K562 (cell line): Measurements from ENCODE around the gene ARFGEF3. TPM values are rescaled to one million over a fixed set of nuclear protein-coding genes. Genes with fewer than 3 reads are reported as not detected.

ENCODE experiments used
- BMI1 ChIP-seq: fragments of 150-350 bp; IDR thresholded peaks from 2 replicates; pipeline ENCODE4 v1.6.1; 2014; ENCODE audit warnings: low read length
- CREM ChIP-seq: IDR thresholded peaks from 2 replicates; pipeline ENCODE4 v1.6.1; 2014; ENCODE audit warnings: antibody characterized with exemption, low read depth
- CTBP1 ChIP-seq: fragments of 450-650 bp; IDR thresholded peaks from 2 replicates; pipeline ENCODE4 v1.6.1; 2016; ENCODE audit warnings: borderline replicate concordance
- CXXC5 ChIP-seq: fragments of 250-450 bp; sonication (Bioruptor Pico); IDR thresholded peaks from 2 replicates; pipeline ENCODE4 v1.8.0; 2022; ENCODE audit warnings: inconsistent platforms, mild to moderate bottlenecking, moderate library complexity
- FOSL1 ChIP-seq: fragments of 200-800 bp; sonication (Bioruptor generic); conservative IDR thresholded peaks from 2 replicates; pipeline ENCODE4 v1.6.1; 2016; ENCODE audit warnings: missing genetic modification characterization, missing compliant biosample characterization
- LCOR ChIP-seq: sonication (generic); formaldehyde crosslinking; IDR thresholded peaks from 2 replicates; pipeline ENCODE4 v1.8.0; 2022; ENCODE audit warnings: mild to moderate bottlenecking, missing genetic modification reagents
- NCOA1 ChIP-seq: fragments of 450-650 bp; IDR thresholded peaks from 2 replicates; pipeline ENCODE4 v1.6.1; 2016; ENCODE audit warnings: low read depth
- NFIX ChIP-seq: fragments of 250-450 bp; sonication (Bioruptor Pico); IDR thresholded peaks from 2 replicates; pipeline ENCODE4 v1.4.0; 2020; ENCODE audit warnings: low read depth, mild to moderate bottlenecking, moderate library complexity
- RBM22 ChIP-seq: fragments of 200-400 bp; formaldehyde crosslinking; IDR thresholded peaks from 2 replicates; pipeline ENCODE4 v1.6.1; 2018; ENCODE audit warnings: low read length, low read depth; ENCODE audit not compliant: poor library complexity, severe bottlenecking
- SMC3 ChIP-seq: conservative IDR thresholded peaks from 2 replicates; pipeline ENCODE4 v1.6.1; 2011; ENCODE audit warnings: low read depth, low read length, improper control_type of control experiment; ENCODE audit not compliant: insufficient read depth
- SPI1 ChIP-seq: IDR thresholded peaks from 2 replicates; pipeline ENCODE4 v1.6.1; 2011; ENCODE audit warnings: low read depth, low read length, control low read depth, borderline replicate concordance
- ZNF140 ChIP-seq: fragments of 250-450 bp; sonication (Bioruptor Pico); IDR thresholded peaks from 2 replicates; pipeline ENCODE4 v1.8.0; 2021; ENCODE audit warnings: moderate library complexity, mild to moderate bottlenecking, inconsistent platforms
- ZNF311 ChIP-seq: fragments of 250-450 bp; sonication (Bioruptor Pico); IDR thresholded peaks from 2 replicates; pipeline ENCODE4 v1.4.0; 2020; ENCODE audit warnings: mild to moderate bottlenecking, moderate library complexity
- ZNF347 ChIP-seq: fragments of 450-650 bp; formaldehyde crosslinking; IDR thresholded peaks from 2 replicates; pipeline ENCODE4 v1.4.0; 2020; ENCODE audit warnings: low read depth, mild to moderate bottlenecking, moderate library complexity
- ZNF444 ChIP-seq: fragments of 250-450 bp; sonication (Bioruptor Pico); IDR thresholded peaks from 2 replicates; pipeline ENCODE4 v1.4.0; 2020; ENCODE audit warnings: mild to moderate bottlenecking, moderate library complexity
- polyA plus RNA-seq, 8 experiments: library from polyadenylated mRNA; depleted of rRNA in 4 of 8; stranded (reverse) in 5 of 8; unstranded in 3 of 8; fragments of >200 nt; fragmentation: Nextera tagmentation in 2 of 8; fragmentation: Illumina TruSeq in 1 of 8; extraction: Ambion mirVana in 2 of 8; extraction: Trizol in 1 of 8; gene quantifications; 2 replicates each; pipeline versions ENCODE4 v1.2.1 to v1.2.3, GENCODE V29; 2011 to 2014; ENCODE audit warnings: inconsistent platforms in 1 of 8, missing spikeins in 1 of 8
- total RNA-seq, 7 experiments: library from RNA; depleted of rRNA in 6 of 7; stranded (reverse); fragments of >200 nt in 6 of 7; fragmentation: Illumina TruSeq in 2 of 7; extraction: Trizol in 2 of 7; gene quantifications; 2 replicates each; pipeline versions ENCODE4 v1.2.1 to v1.2.3, GENCODE V29; 2011 to 2021; ENCODE audit warnings: low replicate concordance in 1 of 7
- TF ChIP-seq, protein P1 (sequence below): fragments of 450-650 bp; formaldehyde crosslinking; IDR thresholded peaks from 2 replicates; pipeline ENCODE4 v1.4.0; 2022; ENCODE audit warnings: mild to moderate bottlenecking, moderate library complexity
- TF ChIP-seq, protein P2 (sequence below), 2 experiments: IDR thresholded peaks; 2 replicates each; pipeline ENCODE4 v1.6.1; 2012; ENCODE audit warnings: improper control_type of control experiment in 2 of 2, low read depth in 2 of 2, low read length in 2 of 2, borderline replicate concordance in 1 of 2
- TF ChIP-seq, protein P3 (sequence below): fragments of 200-800 bp; sonication (Bioruptor generic); IDR thresholded peaks from 2 replicates; pipeline ENCODE4 v1.6.1; 2017; ENCODE audit warnings: missing genetic modification characterization, missing compliant biosample characterization

The ARFGEF3 gene
- total and polyA plus RNA-seq, 9 of the 15 experiments (the other 6 are each of a cell fraction or from before 2014, with no cell fraction given): under 0.01 to 0.02 TPM; not detected in 7

DNA sequence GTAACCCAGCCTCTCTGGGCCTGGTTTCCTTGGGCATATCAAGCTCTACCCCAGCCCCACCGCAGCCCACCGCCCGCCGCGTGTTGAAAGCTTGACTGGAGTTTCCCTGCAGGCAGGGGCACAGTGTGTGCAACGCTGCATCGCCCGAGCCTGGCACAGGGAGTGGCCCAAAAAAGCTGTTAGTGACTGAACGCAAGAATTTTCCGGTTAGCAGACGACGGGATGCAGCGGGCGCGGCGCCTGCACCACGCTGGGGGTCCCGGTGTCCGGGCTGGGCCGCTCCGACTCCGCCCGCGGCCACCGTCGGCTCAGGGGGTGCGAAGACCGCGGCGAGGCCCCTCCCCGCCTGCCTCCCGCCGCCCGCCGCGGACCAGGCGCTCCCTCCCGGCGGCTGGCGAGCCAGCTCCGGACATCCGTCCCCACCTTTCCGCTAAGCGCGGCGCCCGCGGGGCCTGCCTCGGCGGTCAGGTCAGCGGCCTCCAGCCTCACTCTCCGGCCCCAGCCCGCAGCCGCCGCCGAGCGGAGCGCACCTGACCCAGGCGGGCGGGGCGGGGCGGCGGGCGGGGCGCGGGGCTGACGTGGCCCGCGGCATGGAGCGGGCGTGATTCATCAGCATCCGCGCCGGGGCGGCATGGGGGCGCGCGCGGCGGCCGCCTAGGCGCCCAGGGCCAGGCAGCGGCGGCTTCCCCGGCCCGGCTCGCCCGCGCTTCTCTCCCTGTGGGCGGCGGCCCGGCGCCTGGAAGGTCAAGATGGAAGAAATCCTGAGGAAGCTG is at the start of gene ARFGEF3 (continued):
- TF ChIP-seq, protein P1, sequence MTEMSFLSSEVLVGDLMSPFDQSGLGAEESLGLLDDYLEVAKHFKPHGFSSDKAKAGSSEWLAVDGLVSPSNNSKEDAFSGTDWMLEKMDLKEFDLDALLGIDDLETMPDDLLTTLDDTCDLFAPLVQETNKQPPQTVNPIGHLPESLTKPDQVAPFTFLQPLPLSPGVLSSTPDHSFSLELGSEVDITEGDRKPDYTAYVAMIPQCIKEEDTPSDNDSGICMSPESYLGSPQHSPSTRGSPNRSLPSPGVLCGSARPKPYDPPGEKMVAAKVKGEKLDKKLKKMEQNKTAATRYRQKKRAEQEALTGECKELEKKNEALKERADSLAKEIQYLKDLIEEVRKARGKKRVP (CRISPR knock-in tag): no peak
- no peak for TF ChIP-seq RBM22
- TF ChIP-seq, protein P2, sequence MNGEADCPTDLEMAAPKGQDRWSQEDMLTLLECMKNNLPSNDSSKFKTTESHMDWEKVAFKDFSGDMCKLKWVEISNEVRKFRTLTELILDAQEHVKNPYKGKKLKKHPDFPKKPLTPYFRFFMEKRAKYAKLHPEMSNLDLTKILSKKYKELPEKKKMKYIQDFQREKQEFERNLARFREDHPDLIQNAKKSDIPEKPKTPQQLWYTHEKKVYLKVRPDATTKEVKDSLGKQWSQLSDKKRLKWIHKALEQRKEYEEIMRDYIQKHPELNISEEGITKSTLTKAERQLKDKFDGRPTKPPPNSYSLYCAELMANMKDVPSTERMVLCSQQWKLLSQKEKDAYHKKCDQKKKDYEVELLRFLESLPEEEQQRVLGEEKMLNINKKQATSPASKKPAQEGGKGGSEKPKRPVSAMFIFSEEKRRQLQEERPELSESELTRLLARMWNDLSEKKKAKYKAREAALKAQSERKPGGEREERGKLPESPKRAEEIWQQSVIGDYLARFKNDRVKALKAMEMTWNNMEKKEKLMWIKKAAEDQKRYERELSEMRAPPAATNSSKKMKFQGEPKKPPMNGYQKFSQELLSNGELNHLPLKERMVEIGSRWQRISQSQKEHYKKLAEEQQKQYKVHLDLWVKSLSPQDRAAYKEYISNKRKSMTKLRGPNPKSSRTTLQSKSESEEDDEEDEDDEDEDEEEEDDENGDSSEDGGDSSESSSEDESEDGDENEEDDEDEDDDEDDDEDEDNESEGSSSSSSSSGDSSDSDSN (IDR thresholded peaks at IDR 0.05; ENCODE audit: borderline replicate concordance in 1 of 2, low read depth in 2 of 2, low read length in 2 of 2): peak; percentile 32 to 59; a peak in 1 of 4 replicates
- no peak for TF ChIP-seq ZNF444
- TF ChIP-seq SMC3: no peak
- TF ChIP-seq CTBP1: peak; percentile 17; the same call in 1 of the 2 replicates
- no peak for TF ChIP-seq BMI1
- TF ChIP-seq FOSL1: 0 out of 2 replicates have a peak, but pooled peaks have one; percentile 39
- 0 out of 2 replicates have a peak, but pooled peaks have one; percentile 18 for TF ChIP-seq CREM
- no peak for TF ChIP-seq LCOR (CRISPR knock-in tag)
- TF ChIP-seq NFIX: no peak
- TF ChIP-seq ZNF347 (CRISPR knock-in tag): no peak
- no peak for TF ChIP-seq NCOA1
- TF ChIP-seq SPI1: no peak
- peak; percentile 26; the same call in 1 of the 2 replicates for TF ChIP-seq CXXC5 (CRISPR knock-in tag)
- TF ChIP-seq, protein P3, sequence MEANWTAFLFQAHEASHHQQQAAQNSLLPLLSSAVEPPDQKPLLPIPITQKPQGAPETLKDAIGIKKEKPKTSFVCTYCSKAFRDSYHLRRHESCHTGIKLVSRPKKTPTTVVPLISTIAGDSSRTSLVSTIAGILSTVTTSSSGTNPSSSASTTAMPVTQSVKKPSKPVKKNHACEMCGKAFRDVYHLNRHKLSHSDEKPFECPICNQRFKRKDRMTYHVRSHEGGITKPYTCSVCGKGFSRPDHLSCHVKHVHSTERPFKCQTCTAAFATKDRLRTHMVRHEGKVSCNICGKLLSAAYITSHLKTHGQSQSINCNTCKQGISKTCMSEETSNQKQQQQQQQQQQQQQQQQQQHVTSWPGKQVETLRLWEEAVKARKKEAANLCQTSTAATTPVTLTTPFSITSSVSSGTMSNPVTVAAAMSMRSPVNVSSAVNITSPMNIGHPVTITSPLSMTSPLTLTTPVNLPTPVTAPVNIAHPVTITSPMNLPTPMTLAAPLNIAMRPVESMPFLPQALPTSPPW (CRISPR knock-in tag): peak; percentile 27; the same call in 1 of the 2 replicates
- TF ChIP-seq ZNF140: no peak
- TF ChIP-seq ZNF311: no peak
